NCI-H2107 treated with DMSO at 0.1 percent for 48 hours (cell line): ENCODE measurements around the gene GDF11.

Source experiments
- DNase-seq: peaks from one replicate; lab custom pipeline; 2025; ENCODE audit not compliant: unreplicated experiment; lab: John Stamatoyannopoulos, UW

Gene GDF11

DNA sequence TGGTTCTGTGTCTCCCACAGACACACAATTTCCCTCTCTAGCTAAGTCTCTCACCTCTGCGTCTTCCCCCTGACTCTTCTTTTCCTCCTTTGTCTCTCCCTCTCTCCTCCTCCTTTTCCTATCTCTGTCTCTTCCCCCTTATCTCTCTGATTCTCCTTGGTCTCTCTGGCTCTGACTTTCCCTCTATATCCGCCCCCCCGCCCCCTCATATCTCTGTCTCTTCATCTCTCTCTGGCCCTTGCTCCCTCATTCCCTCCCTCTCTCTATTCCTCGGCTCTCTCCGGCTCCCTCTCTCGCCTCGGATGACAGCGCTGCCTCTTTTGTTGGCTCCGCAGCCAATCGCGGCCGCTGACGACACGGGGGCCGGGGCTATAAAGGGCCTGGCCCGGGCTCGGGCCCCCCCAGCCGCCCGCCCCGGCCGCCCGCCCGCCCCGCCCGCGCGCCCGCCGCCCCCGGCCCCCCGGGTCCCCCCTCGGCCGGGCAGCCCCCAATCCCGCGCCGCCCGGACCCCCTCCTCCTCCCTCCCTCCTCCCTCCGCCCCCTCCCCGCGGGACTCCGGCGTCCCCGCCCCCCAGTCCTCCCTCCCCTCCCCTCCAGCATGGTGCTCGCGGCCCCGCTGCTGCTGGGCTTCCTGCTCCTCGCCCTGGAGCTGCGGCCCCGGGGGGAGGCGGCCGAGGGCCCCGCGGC lies at the start of gene GDF11:
TSS of gene GDF11 (plus strand) at position 404 of the 687 bp plus-strand sequence. CDS start at position 599, 195 bp downstream.
- DNase-seq: peak; percentile 66

DNA sequence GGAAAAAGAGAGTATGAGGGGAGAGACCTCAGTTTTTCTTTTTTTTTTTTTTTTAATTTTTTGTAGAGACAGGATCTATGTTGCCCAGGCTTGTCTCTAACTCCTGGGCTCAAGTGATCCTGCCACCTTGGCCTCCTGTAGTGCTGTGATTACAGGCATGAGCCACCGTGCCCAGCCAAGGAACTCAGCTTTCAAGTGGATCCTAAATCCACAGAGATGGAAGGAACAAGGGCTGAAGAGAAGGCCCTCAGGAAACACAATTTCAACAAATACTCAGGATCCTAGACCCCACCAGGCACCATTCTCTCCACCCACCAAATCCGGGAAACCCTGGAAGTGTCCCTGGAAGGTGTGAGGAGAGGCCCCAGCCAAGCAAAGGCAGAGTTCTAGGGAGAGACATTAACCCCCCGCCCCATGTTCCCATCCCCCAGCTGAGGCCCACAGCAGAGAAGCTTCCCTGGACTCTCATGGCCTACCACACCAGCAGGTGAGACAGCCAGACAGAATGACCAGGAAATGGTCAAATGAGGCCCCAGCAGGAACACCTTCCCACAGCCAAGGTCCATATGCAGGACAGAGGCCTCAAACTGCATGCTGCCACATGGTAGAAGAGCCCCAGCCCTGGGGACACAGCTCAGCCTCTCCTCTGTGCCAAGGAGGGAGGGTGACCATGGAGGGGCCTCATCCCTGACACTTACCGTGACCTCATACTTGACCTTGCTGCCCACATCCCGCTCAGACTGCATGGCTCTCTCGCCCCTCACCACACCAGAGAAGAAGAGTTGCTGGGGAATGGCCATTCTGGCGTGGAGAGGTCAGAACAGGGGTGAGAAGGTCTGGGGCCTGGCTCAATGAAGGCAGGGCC lies 49.4 kb upstream of the GDF11 start:
- no peak for DNase-seq

DNA sequence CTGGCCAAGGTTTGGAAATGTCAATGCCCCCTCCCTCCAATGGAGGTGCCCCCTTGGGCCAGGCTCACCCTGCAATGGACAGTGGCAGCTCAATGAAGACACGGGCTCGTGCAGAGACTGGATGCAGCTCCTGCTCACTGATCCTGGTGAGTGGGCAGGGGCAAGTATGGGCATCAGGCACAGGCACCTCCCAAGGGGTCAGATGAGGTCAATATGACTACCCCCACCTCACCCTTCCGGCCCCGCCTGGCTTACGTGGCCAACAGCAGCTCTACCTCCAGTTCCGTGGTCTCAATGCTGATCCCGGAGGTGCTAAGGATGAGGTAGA lies 48.8 kb upstream of the GDF11 start:
- no peak for DNase-seq

DNA sequence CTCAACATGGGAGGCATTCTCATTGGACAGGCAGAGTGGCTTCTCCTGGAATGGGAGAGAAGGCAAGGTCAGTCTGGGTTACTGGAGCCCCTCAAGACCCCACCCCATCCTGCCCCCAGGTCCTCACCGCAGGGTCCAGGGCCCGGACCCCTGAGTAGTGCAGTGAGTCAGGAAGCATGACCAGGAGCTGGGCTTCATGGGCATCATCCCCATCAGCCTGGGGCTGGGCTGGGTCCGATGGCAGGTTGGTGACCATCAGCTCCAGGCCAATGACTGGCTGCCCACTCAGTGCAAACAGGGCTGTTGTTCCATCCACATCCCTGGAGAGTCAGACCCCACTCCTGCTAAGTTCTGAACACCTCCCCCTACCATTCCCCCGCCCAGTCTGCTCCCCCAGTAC lies 48.3 kb upstream of the GDF11 start:
- no peak for DNase-seq

DNA sequence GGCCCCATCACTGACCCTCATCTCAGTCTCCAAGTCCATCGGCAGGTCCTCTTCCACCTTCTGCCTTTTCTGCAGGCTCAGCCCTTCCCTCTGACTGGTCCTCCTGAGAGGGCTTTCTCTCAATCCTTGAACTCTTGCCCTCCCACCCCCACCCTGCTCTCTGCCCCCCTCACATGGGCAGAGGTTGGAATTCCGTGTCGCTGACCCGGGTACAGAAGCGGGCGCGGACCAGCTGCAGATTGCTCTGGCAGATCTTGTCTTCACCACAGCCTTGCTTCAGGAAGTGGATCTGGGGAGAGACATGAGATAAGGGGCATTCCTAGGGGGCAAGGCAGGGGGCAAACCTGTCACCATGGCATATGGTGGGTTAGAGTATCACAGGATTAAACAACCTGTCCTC lies 47.6 kb upstream of the GDF11 start:
- no peak for DNase-seq

DNA sequence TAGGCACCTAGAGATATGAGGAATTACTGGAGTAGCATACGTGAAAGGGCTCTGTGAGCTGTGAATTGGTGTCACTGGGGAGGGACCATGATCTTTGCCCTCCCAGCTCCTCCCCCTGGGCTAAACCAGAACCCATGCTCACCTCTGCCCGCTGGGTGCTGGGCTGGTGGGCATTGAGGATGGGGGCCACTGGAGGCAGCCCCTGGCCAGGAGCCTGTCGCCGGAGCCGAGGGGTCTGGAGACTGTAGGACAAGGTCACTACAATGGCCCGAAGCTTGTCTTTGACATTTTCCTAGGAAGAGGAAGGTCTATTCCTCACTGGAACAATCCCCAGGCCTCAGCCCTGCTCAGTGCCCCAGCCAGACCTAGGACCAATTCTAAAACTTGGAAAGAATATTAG lies 46.8 kb upstream of the GDF11 start:
- no peak for DNase-seq

DNA sequence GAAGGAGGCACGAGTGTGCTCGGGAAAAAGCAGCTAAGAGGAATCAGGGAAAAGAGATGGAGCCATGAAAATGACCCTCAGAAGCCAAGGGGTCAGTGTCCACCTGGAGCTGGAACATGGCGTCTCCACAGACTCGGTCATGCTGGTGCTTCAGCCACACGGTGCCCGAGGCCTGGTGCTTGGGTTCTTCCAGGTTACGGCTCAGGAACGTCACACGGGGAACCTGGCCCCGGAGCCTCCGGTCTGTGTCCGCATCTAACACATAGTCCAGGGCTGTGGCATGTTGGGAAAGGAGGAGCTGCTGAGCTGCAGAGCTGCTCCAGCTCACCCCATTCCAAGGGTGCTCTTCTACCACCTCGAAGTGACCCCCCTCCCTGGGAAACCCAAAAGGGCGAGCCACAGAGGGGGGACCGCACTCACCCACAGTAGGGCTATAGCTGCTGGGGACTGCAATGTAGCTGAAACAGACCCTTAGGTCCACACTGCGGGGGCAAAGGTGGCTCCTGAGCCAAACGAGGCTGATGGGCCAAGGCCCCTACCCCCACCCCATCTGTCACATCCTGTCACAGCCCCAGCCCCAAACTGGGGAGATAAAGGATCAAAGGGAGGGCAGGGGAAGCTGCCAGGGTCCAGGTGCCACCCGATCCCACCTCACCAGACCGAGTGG lies 46.0 kb upstream of the GDF11 start:
- no peak for DNase-seq

DNA sequence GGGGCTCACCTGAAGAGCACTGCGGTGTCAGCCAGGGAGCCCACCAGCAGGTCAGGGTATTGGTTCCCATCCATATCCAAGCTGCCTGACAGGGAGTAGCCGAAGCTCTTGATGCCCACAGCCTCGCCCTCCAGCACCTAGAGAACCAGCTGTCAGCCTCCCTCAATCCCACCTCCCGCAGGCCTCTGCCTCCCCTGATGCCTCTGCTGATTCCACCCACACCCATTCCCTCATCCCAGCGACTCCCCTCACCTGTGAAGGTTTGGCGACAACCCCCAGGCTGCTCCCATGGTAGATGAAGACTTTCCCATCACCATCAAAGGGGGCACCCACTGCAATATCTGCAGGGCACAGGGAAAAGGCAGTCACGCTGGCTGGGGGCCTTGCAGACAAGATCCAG lies 45.2 kb upstream of the GDF11 start:
- no peak for DNase-seq

DNA sequence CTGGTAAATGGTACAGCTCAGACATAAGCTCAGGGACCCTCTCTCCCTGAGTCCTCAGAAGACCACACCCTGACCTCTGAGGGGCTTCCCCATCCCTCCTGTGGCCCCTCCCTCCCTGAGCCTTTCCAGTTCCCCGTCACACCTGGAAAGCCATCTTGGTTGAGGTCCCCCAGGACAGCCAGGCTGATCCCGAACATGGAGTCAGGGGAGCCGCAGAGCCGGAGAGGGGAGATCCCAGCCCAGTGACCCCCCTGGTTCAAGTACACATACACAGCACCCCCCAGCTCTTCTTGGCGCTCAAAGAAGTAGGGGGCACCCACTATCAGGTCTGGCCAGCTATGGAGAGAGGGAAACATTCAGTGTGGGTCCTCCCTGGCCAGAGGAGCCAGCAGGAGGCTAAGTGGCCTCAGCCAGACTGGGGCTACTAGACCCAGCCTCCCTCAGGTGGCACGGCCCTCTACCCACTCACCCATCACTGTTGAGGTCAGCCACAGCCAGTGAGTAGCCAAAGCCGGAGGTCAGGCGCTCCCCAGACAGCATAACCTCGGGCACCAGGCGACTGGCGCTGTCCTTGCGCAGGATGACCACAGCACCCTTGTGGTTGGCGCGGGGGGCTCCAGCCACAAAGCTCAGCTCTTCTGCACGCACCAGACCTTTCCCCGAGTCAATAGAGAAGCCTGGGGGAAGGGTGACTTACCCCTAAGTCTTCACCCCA lies 44.5 kb upstream of the GDF11 start:
- no peak for DNase-seq

DNA sequence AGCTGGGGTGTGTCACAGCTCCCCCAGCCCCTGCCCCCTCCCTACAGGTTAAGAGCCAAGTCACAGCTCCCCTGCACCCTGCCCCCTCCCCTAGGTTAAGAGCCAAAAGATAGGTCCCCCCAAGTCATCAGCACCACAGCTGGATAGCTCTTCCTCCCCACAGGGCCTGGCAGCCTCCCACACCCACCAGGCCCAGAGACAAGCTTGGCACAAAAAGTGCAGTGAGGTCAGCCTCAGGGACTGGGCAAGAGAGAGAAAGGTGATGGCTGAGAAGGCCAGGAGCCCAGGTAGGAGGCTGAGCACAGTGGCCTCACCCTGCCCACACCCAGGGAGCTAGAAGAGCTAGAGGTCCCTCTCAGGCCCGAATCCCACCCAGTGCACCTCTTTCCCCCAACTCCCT lies 44.0 kb upstream of the GDF11 start:
- DNase-seq: no peak

DNA sequence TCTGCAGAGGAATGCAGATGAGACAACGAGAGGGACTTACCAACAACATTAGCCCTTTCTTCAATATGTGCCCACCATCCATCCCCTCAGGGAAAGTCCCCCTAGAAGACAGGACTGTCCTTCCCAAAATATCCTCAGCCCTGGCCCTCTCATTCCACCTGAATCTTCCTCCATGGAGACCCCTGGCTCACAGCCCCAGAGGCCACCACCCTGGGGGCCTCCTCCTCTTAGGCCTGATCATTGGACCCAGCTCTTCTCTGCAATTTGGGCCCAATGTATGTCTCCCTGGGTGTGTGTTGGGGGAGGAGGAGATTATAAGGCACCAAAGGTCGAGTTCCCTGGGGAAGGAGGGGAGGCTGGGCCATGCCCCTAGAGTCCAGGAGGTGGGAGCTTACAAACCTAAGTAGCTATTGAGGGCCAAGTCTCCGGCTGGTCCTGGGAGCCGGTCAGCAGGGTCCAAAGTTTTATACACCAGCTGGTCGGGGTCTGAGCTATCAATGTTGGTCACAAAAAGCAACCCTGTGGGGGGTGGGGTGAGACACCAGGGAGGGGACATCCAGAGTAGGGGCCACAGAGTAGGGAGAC lies 43.4 kb upstream of the GDF11 start:
- DNase-seq: no peak

DNA sequence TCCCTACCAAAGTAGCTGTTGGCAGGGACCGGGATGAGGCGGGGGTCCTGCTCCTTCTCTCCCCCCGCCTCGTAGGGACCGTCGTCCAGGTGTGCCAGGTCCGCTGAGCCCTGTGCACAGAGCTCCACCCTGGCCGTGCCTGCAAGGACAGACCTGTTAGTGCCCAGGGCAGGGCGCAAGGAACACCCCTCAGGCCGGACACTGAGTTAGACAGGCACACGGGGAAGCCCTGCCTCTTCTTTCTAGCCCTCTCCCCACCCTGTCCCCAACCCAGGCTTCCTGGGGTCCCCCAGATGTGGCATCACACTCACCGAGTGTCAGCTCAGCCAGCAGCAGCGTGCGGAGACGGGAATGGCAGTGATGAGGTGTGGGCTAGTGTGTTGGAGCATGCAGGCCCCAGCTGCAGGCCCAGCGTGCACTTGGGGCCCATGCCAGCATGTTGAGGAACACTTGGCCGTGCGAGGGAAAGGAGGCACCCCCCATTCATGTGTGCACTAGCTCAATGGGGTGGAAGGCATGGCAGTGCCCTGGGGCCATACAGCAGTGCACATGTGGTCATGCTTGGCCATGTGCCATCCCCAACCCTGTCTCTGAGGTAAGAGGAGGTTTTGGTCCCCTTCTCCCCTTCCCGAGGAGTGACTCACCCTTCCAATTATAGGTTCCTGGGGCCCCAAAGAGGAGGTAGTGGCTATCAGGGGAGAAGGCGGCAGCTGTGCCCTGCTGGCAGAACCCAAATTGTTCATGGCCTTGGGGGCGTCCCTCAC lies 42.5 kb upstream of the GDF11 start:
- no peak for DNase-seq

DNA sequence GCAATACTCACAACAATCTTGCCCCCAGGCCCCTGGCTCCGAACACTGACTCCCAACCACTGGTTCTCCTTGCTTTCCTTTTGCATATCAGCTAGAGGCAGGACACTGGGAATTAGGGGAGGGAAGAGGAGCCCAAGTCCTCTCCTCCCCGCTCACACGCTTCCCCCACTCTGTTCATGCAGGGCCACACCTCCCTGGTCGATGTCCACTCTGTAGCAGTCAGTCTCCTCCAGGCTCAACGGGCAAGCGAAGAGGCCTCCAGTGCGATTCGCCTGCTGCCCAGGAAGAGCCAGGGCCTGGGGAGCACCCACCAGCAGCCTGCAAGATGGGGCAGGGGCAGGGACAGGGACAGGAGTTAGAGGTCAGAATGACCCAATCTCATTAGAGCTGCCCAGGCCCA lies 40.1 kb upstream of the GDF11 start:
- no peak for DNase-seq

DNA sequence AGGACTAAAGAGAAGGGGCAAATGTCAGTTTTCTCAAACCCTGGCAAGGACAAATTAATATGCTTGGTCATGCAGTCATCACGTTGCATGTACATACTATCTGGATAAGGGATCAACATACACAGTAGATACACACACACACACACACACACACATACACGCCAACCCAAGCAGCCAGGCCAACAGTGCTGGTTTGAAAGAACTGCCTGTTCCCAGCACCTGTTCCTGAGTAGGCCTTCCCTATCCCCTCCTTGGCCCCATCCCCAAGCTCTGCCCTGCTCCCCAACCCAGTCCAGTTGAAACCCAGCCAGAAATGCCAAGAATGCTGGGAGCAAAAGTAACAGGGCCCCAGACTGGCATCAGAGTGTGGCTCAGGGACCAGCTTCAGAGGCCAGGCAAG lies 39.6 kb upstream of the GDF11 start:
- DNase-seq: no peak

DNA sequence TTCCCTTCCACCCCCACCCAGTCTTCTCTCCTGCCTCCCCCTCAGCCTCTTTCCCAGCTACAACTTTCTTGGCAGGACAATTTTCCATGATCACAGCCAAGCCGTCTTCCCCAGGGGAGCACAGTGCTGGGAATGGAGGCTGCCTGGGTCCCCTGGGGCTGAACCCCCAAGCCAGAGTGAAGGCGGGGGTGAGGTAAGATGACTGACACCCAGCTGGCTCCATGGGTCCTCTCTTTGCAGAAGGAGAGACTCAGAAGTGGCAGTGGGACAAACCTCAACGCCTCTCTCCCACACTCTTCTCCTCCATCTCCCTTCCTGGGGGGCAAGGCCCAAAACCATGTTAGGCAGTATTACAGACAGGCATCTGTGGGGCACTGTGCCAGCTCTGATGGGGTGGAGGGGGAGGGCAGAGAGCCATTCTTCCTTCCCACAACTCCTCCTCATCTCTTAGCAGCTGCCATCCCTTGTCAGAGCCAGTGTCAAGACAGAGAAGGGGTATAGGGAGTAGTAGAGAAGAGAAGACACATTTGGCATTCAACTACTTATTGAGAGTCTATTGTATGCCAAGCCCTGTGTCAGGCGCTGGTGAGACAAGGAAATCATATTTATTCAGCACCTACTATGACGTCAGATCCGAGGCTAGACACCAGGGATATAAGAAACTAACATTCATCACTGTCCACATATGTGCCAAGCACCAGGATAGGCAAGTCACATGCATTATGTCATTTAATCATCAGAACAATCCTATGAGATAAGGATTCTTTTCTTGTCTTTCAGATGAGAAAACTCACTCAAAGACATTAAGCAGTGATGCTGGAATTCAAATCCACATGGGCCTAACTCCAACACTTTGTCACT lies 38.8 kb upstream of the GDF11 start:
- DNase-seq: no peak

DNA sequence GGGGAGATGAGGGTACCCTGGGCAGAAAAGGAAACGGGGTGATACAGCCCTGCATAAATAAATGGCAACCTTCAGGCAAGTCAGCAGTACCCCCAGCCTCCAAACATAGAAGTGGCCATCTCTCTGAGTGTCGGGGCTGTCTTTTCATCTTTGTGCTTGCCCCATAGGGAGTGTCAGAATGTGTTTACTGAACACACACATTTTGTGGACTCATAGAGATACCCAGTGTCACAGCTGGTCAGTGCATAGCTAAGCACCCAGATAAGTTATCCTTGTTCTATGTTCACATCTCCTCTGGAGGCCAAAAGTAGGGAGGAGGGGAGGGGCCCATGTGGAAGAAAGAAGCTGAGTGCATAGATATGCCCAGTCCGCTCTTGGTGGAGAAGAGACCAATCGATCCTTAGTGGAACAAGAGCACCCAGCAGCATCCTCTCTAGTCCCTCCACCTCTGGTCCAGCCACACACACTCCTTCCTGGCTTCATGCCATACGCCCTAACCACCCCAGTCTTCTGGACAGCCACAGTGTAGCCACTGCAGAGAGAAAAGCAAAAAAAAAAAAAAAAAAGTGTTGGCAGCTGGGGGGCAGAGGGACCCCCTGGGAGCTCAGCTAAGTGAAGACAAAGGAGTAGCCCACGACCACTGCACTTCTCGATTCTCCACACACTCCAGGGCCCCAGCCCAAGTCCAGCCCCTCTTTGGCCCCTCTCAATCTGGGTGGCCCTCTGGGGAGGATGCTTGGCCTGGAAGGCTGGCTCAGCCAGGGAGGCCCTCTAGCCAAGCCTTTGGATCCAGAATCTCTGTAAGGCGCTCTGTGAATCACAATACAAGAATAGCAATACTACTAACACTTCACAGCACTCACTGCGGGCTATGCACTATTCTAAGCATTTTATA lies 37.9 kb upstream of the GDF11 start:
- DNase-seq: no peak

DNA sequence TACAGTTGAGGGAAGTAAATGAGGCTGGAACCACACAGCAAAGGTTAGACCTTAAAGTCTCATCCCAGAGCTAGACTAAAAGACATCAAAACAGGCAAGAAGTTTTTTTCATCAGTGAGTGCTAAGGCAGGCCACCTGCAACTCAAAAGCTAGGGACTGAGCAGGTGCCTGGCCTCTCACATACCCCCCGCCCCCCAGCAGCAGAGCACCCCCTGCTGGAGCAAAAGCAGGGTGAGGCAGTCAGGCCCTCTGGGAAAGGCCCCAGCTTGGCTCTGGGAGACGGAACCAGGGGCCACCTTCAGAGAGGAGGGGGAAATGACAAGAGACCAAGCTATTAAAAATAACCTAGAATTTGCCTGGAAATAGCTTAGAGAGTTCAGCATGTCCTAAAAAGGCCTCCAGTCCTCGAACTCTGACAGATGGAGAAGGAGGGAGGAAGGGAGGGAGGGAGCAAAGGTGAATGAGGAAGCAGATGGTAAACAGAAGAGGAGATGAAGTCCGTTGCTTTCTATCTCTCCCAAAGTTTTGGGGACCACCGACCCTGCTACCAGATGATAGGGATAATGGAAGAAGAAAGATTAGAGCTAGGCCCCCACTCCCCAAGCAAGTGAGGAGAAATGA lies 37.0 kb upstream of the GDF11 start:
- DNase-seq: no peak
